Measurements from ENCODE around the gene NOX4.

GRCh38 chr11:89484896-89485295, 6.3 kb downstream of the NOX4 start:
- TF ChIP-seq CTCF (IDR thresholded peaks at IDR 0.05; ENCODE audit: extremely low read depth in 1 of 2, insufficient read depth in 1 of 2, low read depth in 1 of 2, low read length in 2 of 2) (no peak), EZH2 (IDR thresholded peaks at IDR 0.05; ENCODE audit: borderline replicate concordance, low read depth, low read length, severe bottlenecking) (no peak), POLR2A (IDR thresholded peaks at IDR 0.05; ENCODE audit: low read depth, low read length) (no peak)
